Spleen (tissue), 11 donors: Measurements from ENCODE around the gene SLC8A3. TPM values are rescaled to one million over a fixed set of nuclear protein-coding genes. Genes with fewer than 3 reads are reported as not detected.

ENCODE experiments used
- DNase-seq: peaks from one replicate; pipeline ENCODE4 v3.0.0-alpha.2; 2020
- H3K27ac ChIP-seq, 8 donors: fragments of 200-600 bp; sonication (generic) in 7 of 8; 1 replicate in 4 of 8; 2 replicates in 4 of 8; pipeline versions ENCODE4 v1.5.0 to v1.8.0; 2016 to 2021; ENCODE audit warnings: inconsistent platforms in 4 of 8, mild to moderate bottlenecking in 4 of 8, moderate library complexity in 1 of 8
- H3K27me3 ChIP-seq, 7 donors: fragments of 200-600 bp; sonication (generic) in 6 of 7; replicated peaks in 1 of 7; 1 replicate in 4 of 7; 2 replicates in 3 of 7; pipeline versions ENCODE4 v1.5.0 to v1.8.0; 2016 to 2021; ENCODE audit warnings: inconsistent platforms in 3 of 7, mild to moderate bottlenecking in 1 of 7
- H3K36me3 ChIP-seq, 6 donors: fragments of 200-600 bp; sonication (generic) in 5 of 6; 1 replicate in 4 of 6; 2 replicates in 2 of 6; pipeline versions ENCODE4 v1.5.0 to v1.8.0; 2016 to 2021; ENCODE audit warnings: inconsistent platforms in 2 of 6
- H3K4me1 ChIP-seq, 6 donors: fragments of 200-600 bp; sonication (generic) in 5 of 6; 1 replicate in 3 of 6; 2 replicates in 3 of 6; pipeline versions ENCODE4 v1.5.0 to v1.8.0; 2016 to 2021; ENCODE audit warnings: inconsistent platforms in 3 of 6
- H3K4me3 ChIP-seq, 8 donors: fragments of 200-600 bp; sonication (generic) in 7 of 8; 1 replicate in 4 of 8; 2 replicates in 4 of 8; pipeline versions ENCODE4 v1.5.0 to v1.8.0; 2016 to 2021; ENCODE audit warnings: inconsistent platforms in 4 of 8, mild to moderate bottlenecking in 4 of 8, moderate library complexity in 2 of 8
- H3K9me3 ChIP-seq, 8 donors: fragments of 200-600 bp; sonication (generic) in 7 of 8; 1 replicate in 4 of 8; 2 replicates in 4 of 8; pipeline versions ENCODE4 v1.5.0 to v1.8.0; 2016 to 2021; ENCODE audit warnings: inconsistent platforms in 4 of 8
- CTCF ChIP-seq, 11 experiments: fragments of 200-600 bp in 7 of 11; fragments of 450-650 bp in 4 of 11; sonication (generic) in 4 of 11; IDR thresholded peaks in 8 of 11; conservative IDR thresholded peaks in 3 of 11; 1 replicate in 7 of 11; 2 replicates in 4 of 11; pipeline versions ENCODE4 v1.4.0 to v1.8.0; 2016 to 2021; ENCODE audit warnings: antibody characterized with exemption in 11 of 11, inconsistent platforms in 4 of 11, mild to moderate bottlenecking in 1 of 11
- POLR2A ChIP-seq, 3 donors: fragments of 450-650 bp; IDR thresholded peaks; one replicate each; pipeline ENCODE4 v1.5.1; 2017; ENCODE audit warnings: antibody characterized with exemption in 3 of 3, mild to moderate bottlenecking in 1 of 3
- POLR2AphosphoS5 ChIP-seq, 3 donors: sonication (generic); formaldehyde crosslinking; IDR thresholded peaks; one replicate each; pipeline ENCODE4 v1.5.1; 2017; ENCODE audit warnings: antibody characterized with exemption in 3 of 3
- WGBS, 5 donors: extraction: QIAGEN DNeasy Blood & Tissue Kit in 3 of 5; methylation state at CpG; one replicate each; pipeline versions ENCODE4 v1.1.5 to v1.1.7; 2013 to 2018; 5-methylcytosine and 5-hydroxymethylcytosine counted together
- intact Hi-C: fragments of 100-400 bp; cut with DNase I; formaldehyde crosslinking; loops from one replicate; pipeline ENCODE4 v1.15.0; 2023; ENCODE audit warnings: low total_unique reads
- polyA plus RNA-seq, 3 donors: library from polyadenylated mRNA; stranded (reverse); fragments of 200-250 nt; gene quantifications; one replicate each; pipeline ENCODE4 v1.2.1, GENCODE V29; 2013
- total RNA-seq, 7 donors: library from RNA; depleted of rRNA in 3 of 7; stranded (reverse); fragments of >200 nt in 3 of 7; fragmentation: NEBNext Ultra II Directional in 4 of 7; extraction: Animal tissue kit (Norgen Biotek cat#: 25700) in 4 of 7; gene quantifications; one replicate each; pipeline versions ENCODE4 v1.1.0 to v1.2.1, GENCODE V29; 2016 to 2021
- donor health status: healthy with polysubstance abuse.
- donor health status: DM: no; HTN: no; CAD: no; lungs with moderate emphysema.
- donor health status: DM: no; HTN: no; CAD: no.
- donor health status: Bipolar disorder and iron deficiency.
- donor health status: healthy.
- donor health status: DM: no; HTN: no; CAD: no.
- donor health status: DM: yes; HTN: yes; CAD: no.

SLC8A3 gene
- total and polyA plus RNA-seq, 10 donors = 0.19 to 0.52 (median 0.33) TPM; not detected in 3

GRCh38 chr14:70181276-70181675, 7.5 kb downstream of the SLC8A3 start:
- 75 to 95% (median 90%) methylated on average over 1 of the region's 1 CpG for WGBS, 5 donors
- Histone ChIP-seq H3K9me3 (no peaks in the 10 kb centered on the region), H3K4me1 (peaks cover 0 to under 1% (median 0%) of the 10 kb centered on the region in 6 donors), H3K27ac (no peak overlapping the region), H3K27me3 (peaks cover 0 to 33% (median 0%) of the 10 kb centered on the region in 7 donors), H3K4me3 (no peak overlapping the region), H3K36me3 (no peaks in the 10 kb centered on the region)
- no peak for DNase-seq
- no peak for TF ChIP-seq POLR2A (IDR thresholded peaks at IDR 0.05)
- TF ChIP-seq CTCF (IDR thresholded peaks at IDR 0.05 in 8 of 11, conservative IDR thresholded peaks at IDR 0.05 in 3 of 11) = no peak
- no peak for TF ChIP-seq POLR2AphosphoS5 (IDR thresholded peaks at IDR 0.05)
- intact Hi-C loops = no loop called here

GRCh38 chr14:70180718-70181117, 8.0 kb downstream of the SLC8A3 start:
- TF ChIP-seq CTCF (IDR thresholded peaks at IDR 0.05 in 8 of 11, conservative IDR thresholded peaks at IDR 0.05 in 3 of 11) = no peak
- TF ChIP-seq POLR2A (IDR thresholded peaks at IDR 0.05) = no peak
- no peak for TF ChIP-seq POLR2AphosphoS5 (IDR thresholded peaks at IDR 0.05)
- Histone ChIP-seq H3K36me3 (no peaks in the 10 kb centered on the region), H3K9me3 (no peaks in the 10 kb centered on the region), H3K4me3 (no peak overlapping the region), H3K27me3 (peaks cover 0 to 30% (median 0%) of the 10 kb centered on the region in 7 donors), H3K27ac (no peak overlapping the region), H3K4me1 (no peaks in the 10 kb centered on the region)
- 84 to 100% (median 90%) methylated on average over 1 of the region's 1 CpG for WGBS, 5 donors
- intact Hi-C loops = no loop called here
- DNase-seq = no peak

GRCh38 chr14:70177081-70177800, 11.5 kb downstream of the SLC8A3 start:
- Histone ChIP-seq H3K27me3 (peaks cover 0 to 12% (median 0%) of the 10 kb centered on the region in 7 donors), H3K4me3 (no peak overlapping the region), H3K9me3 (no peaks in the 10 kb centered on the region), H3K27ac (no peak overlapping the region), H3K36me3 (no peaks in the 10 kb centered on the region), H3K4me1 (no peaks in the 10 kb centered on the region)
- no peak for DNase-seq
- intact Hi-C loops = no loop called here
- 52 to 81% (median 68%) methylated on average over 3 of the region's 3 CpGs for WGBS, 5 donors
- TF ChIP-seq CTCF (IDR thresholded peaks at IDR 0.05 in 8 of 11, conservative IDR thresholded peaks at IDR 0.05 in 3 of 11) = no peak
- TF ChIP-seq POLR2A (IDR thresholded peaks at IDR 0.05) = no peak
- TF ChIP-seq POLR2AphosphoS5 (IDR thresholded peaks at IDR 0.05) = no peak

GRCh38 chr14:70173569-70173968, 15.2 kb downstream of the SLC8A3 start:
- no peak for DNase-seq
- WGBS, 5 donors = 76 to 84% (median 80%) methylated on average over 6 of the region's 6 CpGs
- intact Hi-C loops = no loop called here

More at GRCh38 chr14:70173569-70173968, 15.2 kb downstream of the SLC8A3 start:
- H3K36me3 ChIP-seq = no peaks in the 10 kb centered on the region
- H3K4me3 ChIP-seq = no peak overlapping the region
- TF ChIP-seq CTCF (IDR thresholded peaks at IDR 0.05 in 8 of 11, conservative IDR thresholded peaks at IDR 0.05 in 3 of 11) (no peak), POLR2A (IDR thresholded peaks at IDR 0.05) (no peak), POLR2AphosphoS5 (IDR thresholded peaks at IDR 0.05) (no peak)
- no peaks in the 10 kb centered on the region for H3K9me3 ChIP-seq
- no peaks in the 10 kb centered on the region for H3K4me1 ChIP-seq
- H3K27ac ChIP-seq = no peak overlapping the region
- no peaks in the 10 kb centered on the region for H3K27me3 ChIP-seq
